ENCODE results near the gene C4BPA.

Gene C4BPA

GRCh38 chr1:207155028-207155427, 51.0 kb downstream of the C4BPA start:
- Histone ChIP-seq H3K9me3 (ENCODE audit: control insufficient read depth, low read length) (peaks cover 11% of the 10 kb centered on the region), H2BK15ac (ENCODE audit: low read depth, poor library complexity, severe bottlenecking) (no peak overlapping the region), H4K8ac (ENCODE audit: low read length) (no peak overlapping the region), H3K36me3 (ENCODE audit: control insufficient read depth in 1 of 2, insufficient read depth in 2 of 2, low read depth in 1 of 2, low read length in 2 of 2) (no peaks in the 10 kb centered on the region), H4K91ac (ENCODE audit: low read length) (no peak overlapping the region), H2AK5ac (ENCODE audit: low read length, severe bottlenecking) (no peak overlapping the region), H3K4me2 (ENCODE audit: low read length, poor library complexity, severe bottlenecking) (no peak overlapping the region), H3K4me3 (ENCODE audit: insufficient read depth in 1 of 2, low read depth in 1 of 2, low read length in 2 of 2) (no peak overlapping the region), H2BK12ac (ENCODE audit: low read length in 2 of 2) (no peak overlapping the region), H3K18ac (ENCODE audit: low read depth in 1 of 2, low read length in 2 of 2) (no peak overlapping the region), H2BK5ac (ENCODE audit: low read depth, low read length, poor library complexity, severe bottlenecking) (no peak overlapping the region), H3K79me1 (replicated peaks; ENCODE audit: low read length, poor library complexity, severe bottlenecking) (no peaks in the 10 kb centered on the region), H3K23ac (ENCODE audit: low read length in 2 of 2) (no peak overlapping the region), H3K27me3 (ENCODE audit: control insufficient read depth in 1 of 2, insufficient read depth in 1 of 2, low read length in 2 of 2) (no peaks in the 10 kb centered on the region), H3K9ac (ENCODE audit: low read length) (no peak overlapping the region), H3K4ac (ENCODE audit: low read depth in 1 of 2, low read length in 2 of 2) (no peak overlapping the region), H3K27ac (ENCODE audit: low read length, poor library complexity, severe bottlenecking) (no peak overlapping the region), H3K4me1 (ENCODE audit: control insufficient read depth, insufficient read depth, low read depth, low read length) (no peaks in the 10 kb centered on the region), H3K14ac (ENCODE audit: low read length in 2 of 2) (no peak overlapping the region), H2BK120ac (ENCODE audit: low read depth, low read length) (no peak overlapping the region), H2AFZ (ENCODE audit: low read depth, low read length) (no peak overlapping the region)
- WGBS: 75% methylated on average over 1 of the region's 3 CpGs
- no peak for DNase-seq

GRCh38 chr1:207156095-207156494, 52.1 kb downstream of the C4BPA start:
- H3K14ac ChIP-seq (ENCODE audit: low read length in 2 of 2): no peak overlapping the region
- no peaks in the 10 kb centered on the region for H3K27me3 ChIP-seq (ENCODE audit: control insufficient read depth in 1 of 2, insufficient read depth in 1 of 2, low read length in 2 of 2)
- H2BK12ac ChIP-seq (ENCODE audit: low read length in 2 of 2): no peak overlapping the region
- H3K4ac ChIP-seq (ENCODE audit: low read depth in 1 of 2, low read length in 2 of 2): no peak overlapping the region
- H2AK5ac ChIP-seq (ENCODE audit: low read length, severe bottlenecking): no peak overlapping the region
- no peak overlapping the region for H3K18ac ChIP-seq (ENCODE audit: low read depth in 1 of 2, low read length in 2 of 2)
- H3K4me3 ChIP-seq (ENCODE audit: insufficient read depth in 1 of 2, low read depth in 1 of 2, low read length in 2 of 2): no peak overlapping the region
- H3K9ac ChIP-seq (ENCODE audit: low read length): no peak overlapping the region
- H3K79me1 ChIP-seq (replicated peaks; ENCODE audit: low read length, poor library complexity, severe bottlenecking): no peaks in the 10 kb centered on the region
- H3K4me1 ChIP-seq (ENCODE audit: control insufficient read depth, insufficient read depth, low read depth, low read length): no peaks in the 10 kb centered on the region
- H3K27ac ChIP-seq (ENCODE audit: low read length, poor library complexity, severe bottlenecking): no peak overlapping the region
- no peak overlapping the region for H4K91ac ChIP-seq (ENCODE audit: low read length)
- no peak overlapping the region for H2BK5ac ChIP-seq (ENCODE audit: low read depth, low read length, poor library complexity, severe bottlenecking)
- H2AFZ ChIP-seq (ENCODE audit: low read depth, low read length): no peak overlapping the region
- H3K9me3 ChIP-seq (ENCODE audit: control insufficient read depth, low read length): peaks cover 11% of the 10 kb centered on the region
- no peak overlapping the region for H2BK15ac ChIP-seq (ENCODE audit: low read depth, poor library complexity, severe bottlenecking)
- no peaks in the 10 kb centered on the region for H3K36me3 ChIP-seq (ENCODE audit: control insufficient read depth in 1 of 2, insufficient read depth in 2 of 2, low read depth in 1 of 2, low read length in 2 of 2)
- H3K4me2 ChIP-seq (ENCODE audit: low read length, poor library complexity, severe bottlenecking): no peak overlapping the region
- H4K8ac ChIP-seq (ENCODE audit: low read length): no peak overlapping the region
- no peak overlapping the region for H3K23ac ChIP-seq (ENCODE audit: low read length in 2 of 2)
- H2BK120ac ChIP-seq (ENCODE audit: low read depth, low read length): no peak overlapping the region
- no peak for DNase-seq

GRCh38 chr1:207156826-207157225, 52.8 kb downstream of the C4BPA start:
- no peak overlapping the region for H2BK15ac ChIP-seq (ENCODE audit: low read depth, poor library complexity, severe bottlenecking)
- H3K4me1 ChIP-seq (ENCODE audit: control insufficient read depth, insufficient read depth, low read depth, low read length): no peaks in the 10 kb centered on the region
- no peak overlapping the region for H4K8ac ChIP-seq (ENCODE audit: low read length)
- no peak overlapping the region for H2BK120ac ChIP-seq (ENCODE audit: low read depth, low read length)
- H3K27me3 ChIP-seq (ENCODE audit: control insufficient read depth in 1 of 2, insufficient read depth in 1 of 2, low read length in 2 of 2): no peaks in the 10 kb centered on the region
- no peak overlapping the region for H3K4ac ChIP-seq (ENCODE audit: low read depth in 1 of 2, low read length in 2 of 2)
- H3K36me3 ChIP-seq (ENCODE audit: control insufficient read depth in 1 of 2, insufficient read depth in 2 of 2, low read depth in 1 of 2, low read length in 2 of 2): no peaks in the 10 kb centered on the region
- H3K9me3 ChIP-seq (ENCODE audit: control insufficient read depth, low read length): peaks cover 5% of the 10 kb centered on the region
- H3K18ac ChIP-seq (ENCODE audit: low read depth in 1 of 2, low read length in 2 of 2): no peak overlapping the region
- no peak for DNase-seq
- no peak overlapping the region for H4K91ac ChIP-seq (ENCODE audit: low read length)
- H3K23ac ChIP-seq (ENCODE audit: low read length in 2 of 2): no peak overlapping the region
- no peak overlapping the region for H2AK5ac ChIP-seq (ENCODE audit: low read length, severe bottlenecking)
- no peak overlapping the region for H3K4me2 ChIP-seq (ENCODE audit: low read length, poor library complexity, severe bottlenecking)
- 100% methylated on average over 1 of the region's 5 CpGs for WGBS
- no peak overlapping the region for H2BK12ac ChIP-seq (ENCODE audit: low read length in 2 of 2)
- H2BK5ac ChIP-seq (ENCODE audit: low read depth, low read length, poor library complexity, severe bottlenecking): no peak overlapping the region
- H3K9ac ChIP-seq (ENCODE audit: low read length): no peak overlapping the region
- H3K27ac ChIP-seq (ENCODE audit: low read length, poor library complexity, severe bottlenecking): no peak overlapping the region
- no peaks in the 10 kb centered on the region for H3K79me1 ChIP-seq (replicated peaks; ENCODE audit: low read length, poor library complexity, severe bottlenecking)
- H3K14ac ChIP-seq (ENCODE audit: low read length in 2 of 2): no peak overlapping the region
- no peak overlapping the region for H2AFZ ChIP-seq (ENCODE audit: low read depth, low read length)
- H3K4me3 ChIP-seq (ENCODE audit: insufficient read depth in 1 of 2, low read depth in 1 of 2, low read length in 2 of 2): no peak overlapping the region

DNA sequence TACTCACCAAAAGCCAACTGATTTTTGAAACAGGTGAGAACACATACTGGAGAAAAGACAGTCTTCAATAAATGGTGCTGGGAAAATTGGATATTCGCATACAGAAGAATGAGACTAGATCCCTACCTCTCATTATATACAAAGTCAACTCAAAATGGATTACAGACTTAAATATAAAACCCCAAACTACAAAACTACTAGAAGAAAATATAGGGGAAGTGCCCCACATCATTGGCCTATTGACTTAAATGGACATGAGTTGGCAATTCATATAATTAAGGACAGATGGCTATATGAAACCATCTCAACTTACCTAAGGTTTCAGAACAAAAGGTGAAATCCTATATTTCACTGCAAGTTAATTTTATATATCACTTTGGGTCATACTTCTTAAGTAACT, 60.1 kb downstream of the C4BPA start:
- Histone ChIP-seq H2BK15ac (ENCODE audit: low read depth, poor library complexity, severe bottlenecking) (no peak overlapping the region), H4K8ac (ENCODE audit: low read length) (no peak overlapping the region), H3K27me3 (ENCODE audit: control insufficient read depth in 1 of 2, insufficient read depth in 1 of 2, low read length in 2 of 2) (no peaks in the 10 kb centered on the region), H2AK5ac (ENCODE audit: low read length, severe bottlenecking) (no peak overlapping the region), H3K9ac (ENCODE audit: low read length) (no peak overlapping the region), H2AFZ (ENCODE audit: low read depth, low read length) (no peak overlapping the region), H3K18ac (ENCODE audit: low read depth in 1 of 2, low read length in 2 of 2) (no peak overlapping the region), H3K9me3 (ENCODE audit: control insufficient read depth, low read length) (peaks cover 4% of the 10 kb centered on the region), H3K4me2 (ENCODE audit: low read length, poor library complexity, severe bottlenecking) (no peak overlapping the region), H3K27ac (ENCODE audit: low read length, poor library complexity, severe bottlenecking) (no peak overlapping the region), H3K14ac (ENCODE audit: low read length in 2 of 2) (no peak overlapping the region), H3K79me1 (replicated peaks; ENCODE audit: low read length, poor library complexity, severe bottlenecking) (no peaks in the 10 kb centered on the region), H3K4ac (ENCODE audit: low read depth in 1 of 2, low read length in 2 of 2) (no peak overlapping the region), H2BK120ac (ENCODE audit: low read depth, low read length) (no peak overlapping the region), H3K23ac (ENCODE audit: low read length in 2 of 2) (no peak overlapping the region), H2BK12ac (ENCODE audit: low read length in 2 of 2) (no peak overlapping the region), H3K4me3 (ENCODE audit: insufficient read depth in 1 of 2, low read depth in 1 of 2, low read length in 2 of 2) (no peak overlapping the region), H3K4me1 (ENCODE audit: control insufficient read depth, insufficient read depth, low read depth, low read length) (no peaks in the 10 kb centered on the region), H3K36me3 (ENCODE audit: control insufficient read depth in 1 of 2, insufficient read depth in 2 of 2, low read depth in 1 of 2, low read length in 2 of 2) (no peaks in the 10 kb centered on the region), H2BK5ac (ENCODE audit: low read depth, low read length, poor library complexity, severe bottlenecking) (no peak overlapping the region), H4K91ac (ENCODE audit: low read length) (no peak overlapping the region)
- DNase-seq: no peak
- WGBS: 86% methylated on average over 1 of the region's 1 CpG
